ENCODE data around the gene SH3BP5. TPM values are rescaled to one million over a fixed set of nuclear protein-coding genes. Genes with fewer than 3 reads are reported as not detected.
A peak's percentile ranks its signal among the peaks of the same experiment; 100 is the strongest.

Gene SH3BP5
- total and polyA plus RNA-seq, 12 donors = 6.7 to 22.4 (median 9.8) TPM

DNA sequence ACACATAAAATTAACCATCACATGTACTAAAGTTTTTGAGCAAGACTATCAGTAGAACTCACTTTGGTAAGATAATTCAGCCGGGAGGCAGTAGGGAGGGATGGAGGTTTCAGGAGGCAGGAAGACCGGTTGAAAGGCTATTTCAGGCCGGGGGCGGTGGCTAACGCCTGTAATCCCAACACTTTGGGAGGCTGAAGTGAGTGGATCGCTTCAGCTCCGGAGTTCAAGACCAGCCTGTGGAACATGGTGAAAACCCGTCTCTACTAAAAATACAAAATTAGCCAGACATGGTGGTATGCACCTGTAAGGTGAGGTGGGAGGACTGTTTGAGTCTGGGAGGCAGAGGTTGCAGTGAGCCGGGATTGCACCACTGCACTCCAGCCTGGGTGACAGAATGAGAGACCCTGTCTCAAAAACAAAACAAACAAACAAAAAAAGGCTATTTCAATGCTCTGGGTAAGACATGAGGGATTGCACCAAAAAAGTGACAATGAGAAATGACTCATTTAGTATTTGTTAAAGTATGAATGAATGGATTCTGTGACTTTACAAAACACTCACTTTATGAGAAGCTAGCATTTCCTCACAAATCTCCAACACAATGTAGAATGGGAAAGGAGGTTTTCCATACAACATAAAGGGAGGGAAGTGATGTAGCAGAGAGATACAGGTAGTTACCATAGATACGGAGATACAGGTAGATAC lies 43.9 kb downstream of the SH3BP5 start:
- H3K4me1 ChIP-seq = peaks cover 13 to 83% (median 46%) of the 10 kb centered on the region in 9 donors
- ATAC-seq (no peak), DNase-seq (no peak)
- WGBS, 2 donors = 94 to 96% methylated on average over 10 of the region's 10 CpGs
- H3K27me3 ChIP-seq = no peaks in the 10 kb centered on the region
- peak overlapping the region in 5 of 10 donors; percentile 37 to 96 (median 54) for H3K27ac ChIP-seq
- TF ChIP-seq, protein P1, sequence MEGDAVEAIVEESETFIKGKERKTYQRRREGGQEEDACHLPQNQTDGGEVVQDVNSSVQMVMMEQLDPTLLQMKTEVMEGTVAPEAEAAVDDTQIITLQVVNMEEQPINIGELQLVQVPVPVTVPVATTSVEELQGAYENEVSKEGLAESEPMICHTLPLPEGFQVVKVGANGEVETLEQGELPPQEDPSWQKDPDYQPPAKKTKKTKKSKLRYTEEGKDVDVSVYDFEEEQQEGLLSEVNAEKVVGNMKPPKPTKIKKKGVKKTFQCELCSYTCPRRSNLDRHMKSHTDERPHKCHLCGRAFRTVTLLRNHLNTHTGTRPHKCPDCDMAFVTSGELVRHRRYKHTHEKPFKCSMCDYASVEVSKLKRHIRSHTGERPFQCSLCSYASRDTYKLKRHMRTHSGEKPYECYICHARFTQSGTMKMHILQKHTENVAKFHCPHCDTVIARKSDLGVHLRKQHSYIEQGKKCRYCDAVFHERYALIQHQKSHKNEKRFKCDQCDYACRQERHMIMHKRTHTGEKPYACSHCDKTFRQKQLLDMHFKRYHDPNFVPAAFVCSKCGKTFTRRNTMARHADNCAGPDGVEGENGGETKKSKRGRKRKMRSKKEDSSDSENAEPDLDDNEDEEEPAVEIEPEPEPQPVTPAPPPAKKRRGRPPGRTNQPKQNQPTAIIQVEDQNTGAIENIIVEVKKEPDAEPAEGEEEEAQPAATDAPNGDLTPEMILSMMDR (IDR thresholded peaks at IDR 0.05) = no peak
- H3K4me3 ChIP-seq = no peak overlapping the region
- intact Hi-C loops (cut with DNase I) = loop anchor here in 2 of 10 donors (5.0 kb wide), 1 partner anchor 44 kb away; the partner anchor contains the start of gene SH3BP5 (in 2 of the 2)
- peaks cover 0 to 24% (median 0%) of the 10 kb centered on the region in 9 donors for H3K36me3 ChIP-seq
- H3K9me3 ChIP-seq = no peaks in the 10 kb centered on the region

DNA sequence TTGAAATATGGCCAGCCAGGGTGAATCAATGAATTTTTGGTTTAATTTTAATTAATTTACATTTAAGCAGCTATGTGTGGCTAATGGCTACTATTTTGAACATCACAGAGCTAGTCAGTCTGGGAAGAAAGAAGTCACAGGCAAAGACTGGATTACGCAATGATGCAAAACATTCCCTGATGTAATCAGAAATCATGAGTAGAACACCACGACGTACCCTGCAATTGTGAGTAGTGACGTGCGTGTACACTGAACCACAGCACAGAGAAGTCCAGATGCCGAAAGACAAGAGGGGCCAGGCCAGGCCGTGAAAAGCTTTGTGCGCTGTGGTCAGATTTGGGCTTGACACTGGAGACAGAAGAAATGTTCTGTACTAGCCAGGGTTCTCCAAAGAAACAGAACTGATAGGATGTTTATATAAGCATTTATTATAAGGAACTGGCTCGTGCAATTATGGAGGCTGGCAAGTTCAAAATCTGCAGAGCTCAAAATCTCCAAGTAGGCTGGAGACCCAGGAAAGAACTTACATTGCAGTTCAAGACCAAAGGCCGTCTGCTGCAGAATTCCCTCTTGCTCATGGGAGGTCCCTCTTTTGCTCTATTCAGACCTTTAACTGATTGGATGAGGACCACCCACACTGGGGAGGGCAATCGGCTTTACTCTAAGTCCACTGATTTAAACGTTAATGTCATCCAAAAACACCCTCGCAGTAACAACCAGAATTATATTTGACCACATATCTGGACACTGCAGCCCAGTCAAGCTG lies 44.6 kb downstream of the SH3BP5 start:
- peaks cover 0 to 31% (median 0%) of the 10 kb centered on the region in 9 donors for H3K36me3 ChIP-seq
- intact Hi-C loops (cut with DNase I) = loop anchor here in 2 of 10 donors (5.0 kb wide), 1 partner anchor 45 kb away; the partner anchor contains the start of gene SH3BP5 (in 2 of the 2)
- 63 to 69% methylated on average over 13 of the region's 13 CpGs for WGBS, 2 donors

DNA sequence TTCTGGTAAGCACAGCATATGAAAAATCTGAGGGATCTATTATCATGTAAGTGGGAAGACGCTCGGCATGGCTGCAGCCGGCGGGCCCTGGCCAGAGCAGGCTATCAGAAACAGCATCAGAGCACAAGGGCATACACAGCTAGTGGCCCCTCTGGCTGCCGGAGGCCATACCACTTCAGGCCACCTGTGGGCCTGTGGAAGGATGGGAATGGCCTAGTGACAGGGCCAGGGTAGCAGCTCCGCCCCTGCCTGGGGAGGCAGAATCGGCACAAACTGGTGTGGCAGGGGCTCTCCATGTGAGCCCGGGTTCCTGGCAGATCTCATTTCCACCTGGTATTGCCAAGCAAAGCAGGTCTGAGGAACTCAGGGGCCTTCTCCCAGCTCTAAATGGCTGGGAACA lies 46.4 kb downstream of the SH3BP5 start:
- H3K27me3 ChIP-seq = no peaks in the 10 kb centered on the region
- WGBS, 2 donors = 89 to 91% methylated on average over 8 of the region's 8 CpGs
- H3K27ac ChIP-seq = no peak overlapping the region

More for the DNA sequence above, 44.6 kb downstream of the SH3BP5 start:
- Histone ChIP-seq H3K9me3 (no peaks in the 10 kb centered on the region), H3K27me3 (no peaks in the 10 kb centered on the region), H3K4me1 (peaks cover 10 to 76% (median 39%) of the 10 kb centered on the region in 9 donors), H3K27ac (peak overlapping the region in 9 of 10 donors; percentile 20 to 96 (median 37)), H3K4me3 (no peak overlapping the region)
- TF ChIP-seq, protein P1 (IDR thresholded peaks at IDR 0.05) = no peak
- DNase-seq (peak in 1 of 2 donors; percentile 50), ATAC-seq (peak; percentile 60 to 94 (median 81))

More for the DNA sequence above, 46.4 kb downstream of the SH3BP5 start:
- TF ChIP-seq, protein P1 (IDR thresholded peaks at IDR 0.05) = no peak
- Histone ChIP-seq H3K4me1 (peaks cover 10 to 62% (median 22%) of the 10 kb centered on the region in 9 donors), H3K9me3 (no peaks in the 10 kb centered on the region), H3K36me3 (peaks cover 0 to 32% (median 0%) of the 10 kb centered on the region in 9 donors), H3K4me3 (no peak overlapping the region)
- ATAC-seq = no peak
- no peak for DNase-seq
- intact Hi-C loops (cut with DNase I) = loop anchor here in 2 of 10 donors (5.0 kb wide), 1 partner anchor 46 kb away; the partner anchor contains the start of gene SH3BP5 (in 2 of the 2)
